Measurements from ENCODE around the gene GAL3ST1.

DNA sequence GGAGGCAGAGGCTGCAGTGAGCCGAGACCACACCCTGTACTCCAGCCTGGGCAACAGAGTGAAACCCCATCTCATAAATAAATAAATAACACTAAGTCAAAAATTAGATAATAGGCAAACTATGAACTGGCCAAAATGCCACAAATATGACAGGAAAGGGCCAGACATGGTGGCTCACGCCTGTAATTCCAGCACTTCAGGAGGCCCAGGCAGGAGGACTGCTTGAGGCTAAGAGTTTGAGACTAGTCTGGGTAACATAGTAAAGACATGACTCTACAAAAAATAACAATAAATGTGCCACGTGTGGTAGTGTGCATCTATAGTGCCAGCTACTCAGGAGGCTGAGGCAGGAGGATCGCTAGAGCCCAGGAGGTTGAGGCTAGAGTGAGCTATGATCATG is 47.8 kb downstream of the GAL3ST1 start:
- TF ChIP-seq EP300 (IDR thresholded peaks at IDR 0.05), result no peak
- TF ChIP-seq, protein P1, sequence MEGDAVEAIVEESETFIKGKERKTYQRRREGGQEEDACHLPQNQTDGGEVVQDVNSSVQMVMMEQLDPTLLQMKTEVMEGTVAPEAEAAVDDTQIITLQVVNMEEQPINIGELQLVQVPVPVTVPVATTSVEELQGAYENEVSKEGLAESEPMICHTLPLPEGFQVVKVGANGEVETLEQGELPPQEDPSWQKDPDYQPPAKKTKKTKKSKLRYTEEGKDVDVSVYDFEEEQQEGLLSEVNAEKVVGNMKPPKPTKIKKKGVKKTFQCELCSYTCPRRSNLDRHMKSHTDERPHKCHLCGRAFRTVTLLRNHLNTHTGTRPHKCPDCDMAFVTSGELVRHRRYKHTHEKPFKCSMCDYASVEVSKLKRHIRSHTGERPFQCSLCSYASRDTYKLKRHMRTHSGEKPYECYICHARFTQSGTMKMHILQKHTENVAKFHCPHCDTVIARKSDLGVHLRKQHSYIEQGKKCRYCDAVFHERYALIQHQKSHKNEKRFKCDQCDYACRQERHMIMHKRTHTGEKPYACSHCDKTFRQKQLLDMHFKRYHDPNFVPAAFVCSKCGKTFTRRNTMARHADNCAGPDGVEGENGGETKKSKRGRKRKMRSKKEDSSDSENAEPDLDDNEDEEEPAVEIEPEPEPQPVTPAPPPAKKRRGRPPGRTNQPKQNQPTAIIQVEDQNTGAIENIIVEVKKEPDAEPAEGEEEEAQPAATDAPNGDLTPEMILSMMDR (IDR thresholded peaks at IDR 0.05), result no peak
- no peak for TF ChIP-seq POLR2AphosphoS5 (IDR thresholded peaks at IDR 0.05)
- TF ChIP-seq POLR2A (IDR thresholded peaks at IDR 0.05; ENCODE audit: low read depth), result no peak

All from esophagus muscularis mucosa (tissue), 4 donors.